ENCODE results near the gene CLSTN3. TPM values are rescaled to one million over a fixed set of nuclear protein-coding genes. Genes with fewer than 3 reads are reported as not detected.

The CLSTN3 gene
- total RNA-seq, 1 donor from 2014 or later, result 50.8 TPM

- Mint-ChIP-seq H3K4me1 (ENCODE audit: low read depth) (peaks cover 5% of the 10 kb centered on the region), H3K9me3 (no peaks in the 10 kb centered on the region), H3K36me3 (ENCODE audit: low read depth) (peaks cover 43% of the 10 kb centered on the region), H3K4me3 (no peak overlapping the region), H3K27ac (no peak overlapping the region), H3K27me3 (ENCODE audit: insufficient read depth) (no peaks in the 10 kb centered on the region)
- intact Hi-C loops (cut with micrococcal nuclease), result no loop called here
- no peak for DNase-seq (ENCODE audit: low spot score)
Observed at GRCh38 chr12:7146906-7147305, 16.7 kb downstream of the CLSTN3 start.

DNA sequence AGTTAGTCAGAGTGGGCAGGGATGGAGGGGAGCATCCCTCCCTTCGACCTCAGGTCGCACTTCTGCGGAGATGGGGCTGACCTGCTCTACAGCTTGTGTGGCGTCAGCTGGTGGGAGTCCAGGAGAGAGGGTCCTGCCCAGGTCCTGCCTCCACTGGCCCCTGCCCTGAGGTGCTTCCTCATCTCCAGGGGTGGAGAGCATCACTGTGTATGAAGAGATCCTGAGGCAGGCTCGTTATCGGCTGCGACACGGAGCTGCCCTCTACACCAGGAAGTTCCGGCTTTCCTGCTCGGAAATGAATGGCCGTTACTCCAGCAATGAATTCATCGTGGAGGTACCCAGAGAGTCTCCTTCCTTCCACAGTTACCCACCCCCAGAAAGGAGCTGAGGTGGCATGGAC, 20.2 kb downstream of the CLSTN3 start:
- no peaks in the 10 kb centered on the region for H3K9me3 Mint-ChIP-seq
- H3K36me3 Mint-ChIP-seq (ENCODE audit: low read depth), result peaks cover 41% of the 10 kb centered on the region
- no peak overlapping the region for H3K27ac Mint-ChIP-seq
- no peak for DNase-seq (ENCODE audit: low spot score)
- intact Hi-C loops (cut with micrococcal nuclease), result no loop called here
- no peaks in the 10 kb centered on the region for H3K27me3 Mint-ChIP-seq (ENCODE audit: insufficient read depth)
- no peak overlapping the region for H3K4me3 Mint-ChIP-seq
- H3K4me1 Mint-ChIP-seq (ENCODE audit: low read depth), result peaks cover 5% of the 10 kb centered on the region

DNA sequence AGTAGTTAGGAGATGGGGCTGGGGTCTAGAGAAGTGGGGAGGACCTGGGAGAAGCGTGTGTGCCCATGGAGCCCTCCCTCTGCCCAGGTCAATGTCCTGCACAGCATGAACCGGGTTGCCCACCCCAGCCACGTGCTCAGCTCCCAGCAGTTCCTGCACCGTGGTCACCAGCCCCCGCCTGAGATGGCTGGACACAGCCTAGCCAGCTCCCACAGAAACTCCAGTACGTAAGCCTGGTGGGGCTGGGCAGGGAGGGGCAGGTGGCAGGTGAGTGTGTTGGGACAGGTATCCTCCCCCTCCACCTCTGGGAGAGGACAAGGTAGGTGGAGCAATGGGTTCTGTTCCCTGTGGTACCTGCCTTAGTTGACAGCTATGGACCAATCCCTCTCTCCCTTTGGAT, 20.7 kb downstream of the CLSTN3 start:
- H3K9me3 Mint-ChIP-seq, result no peaks in the 10 kb centered on the region

DNA sequence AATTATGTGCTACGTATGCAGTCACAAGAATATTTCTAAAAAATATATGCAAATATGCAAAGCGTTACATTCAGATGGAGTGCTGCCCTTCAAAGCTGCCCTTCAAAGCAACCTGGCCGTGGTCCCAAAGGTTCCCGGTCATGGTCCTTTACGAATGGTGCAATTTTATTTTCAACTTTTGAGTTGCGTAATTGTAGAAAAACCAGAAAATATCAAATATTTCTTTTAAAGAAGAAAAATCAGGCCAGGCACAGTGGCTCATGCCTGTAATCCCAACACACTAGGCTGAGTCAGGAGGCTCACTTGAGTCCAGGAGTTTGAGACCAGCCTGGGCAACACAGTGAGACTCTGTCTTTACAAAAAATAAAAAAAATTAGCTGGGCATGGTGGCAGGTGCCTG, 21.4 kb downstream of the CLSTN3 start:
- no peak overlapping the region for H3K4me3 Mint-ChIP-seq
- no peak overlapping the region for H3K27ac Mint-ChIP-seq
- no peak for DNase-seq (ENCODE audit: low spot score)
- H3K9me3 Mint-ChIP-seq, result no peaks in the 10 kb centered on the region
- intact Hi-C loops (cut with micrococcal nuclease), result no loop called here
- peaks cover 34% of the 10 kb centered on the region for H3K36me3 Mint-ChIP-seq (ENCODE audit: low read depth)
- H3K27me3 Mint-ChIP-seq (ENCODE audit: insufficient read depth), result no peaks in the 10 kb centered on the region
- peaks cover 5% of the 10 kb centered on the region for H3K4me1 Mint-ChIP-seq (ENCODE audit: low read depth)

More for the DNA sequence above, 20.7 kb downstream of the CLSTN3 start:
- peaks cover 5% of the 10 kb centered on the region for H3K4me1 Mint-ChIP-seq (ENCODE audit: low read depth)
- H3K4me3 Mint-ChIP-seq, result no peak overlapping the region
- H3K36me3 Mint-ChIP-seq (ENCODE audit: low read depth), result peaks cover 38% of the 10 kb centered on the region
- no peaks in the 10 kb centered on the region for H3K27me3 Mint-ChIP-seq (ENCODE audit: insufficient read depth)
- intact Hi-C loops (cut with micrococcal nuclease), result no loop called here
- no peak overlapping the region for H3K27ac Mint-ChIP-seq
- DNase-seq (ENCODE audit: low spot score), result no peak

DNA sequence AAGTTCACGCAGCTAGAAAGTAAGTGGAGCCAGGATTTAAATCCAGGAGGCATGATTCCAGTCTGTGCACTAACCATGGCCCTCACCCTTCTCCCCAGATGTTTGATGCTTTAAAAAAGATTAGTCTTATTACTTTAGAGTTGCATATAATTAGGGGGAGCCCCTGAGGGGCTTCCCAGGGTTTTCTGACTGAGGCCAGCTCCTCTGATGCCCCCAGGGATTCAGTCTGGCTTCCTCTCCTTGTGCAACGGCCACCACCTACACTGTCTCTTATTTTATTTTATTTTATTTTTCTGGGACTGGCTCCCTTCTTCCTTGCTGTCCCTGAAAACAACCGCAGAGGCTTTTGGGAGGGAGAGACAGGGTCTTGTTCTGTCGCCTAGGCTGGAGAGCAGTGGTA, 22.6 kb downstream of the CLSTN3 start:
- intact Hi-C loops (cut with micrococcal nuclease), result no loop called here
- Mint-ChIP-seq H3K4me1 (ENCODE audit: low read depth) (peaks cover 5% of the 10 kb centered on the region), H3K9me3 (no peaks in the 10 kb centered on the region), H3K36me3 (ENCODE audit: low read depth) (peaks cover 32% of the 10 kb centered on the region), H3K27me3 (ENCODE audit: insufficient read depth) (no peaks in the 10 kb centered on the region), H3K4me3 (no peak overlapping the region), H3K27ac (no peak overlapping the region)
- no peak for DNase-seq (ENCODE audit: low spot score)

DNA sequence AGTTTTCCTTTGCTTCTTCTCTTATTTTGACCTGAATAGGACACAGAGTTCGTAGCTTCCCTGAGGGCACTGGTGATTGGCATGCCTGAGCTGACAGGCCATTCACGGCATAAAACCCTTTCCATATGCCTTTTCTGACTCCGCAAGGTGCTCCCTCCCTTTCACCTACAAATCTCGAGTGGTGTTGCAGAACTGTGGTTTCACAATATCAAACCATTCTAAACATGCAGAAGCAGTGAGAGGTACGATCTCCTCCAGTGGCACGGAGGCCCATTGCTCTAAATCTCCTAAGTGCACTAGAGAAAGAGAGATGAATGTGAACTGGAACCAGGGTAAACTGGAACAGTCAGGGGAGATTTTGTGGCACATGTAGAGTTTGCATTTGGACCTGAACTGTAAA, 23.9 kb downstream of the CLSTN3 start:
- no peaks in the 10 kb centered on the region for H3K9me3 Mint-ChIP-seq
- no peak overlapping the region for H3K27ac Mint-ChIP-seq
- DNase-seq (ENCODE audit: low spot score), result no peak
- intact Hi-C loops (cut with micrococcal nuclease), result no loop called here
- H3K27me3 Mint-ChIP-seq (ENCODE audit: insufficient read depth), result no peaks in the 10 kb centered on the region
- H3K4me3 Mint-ChIP-seq, result no peak overlapping the region
- H3K4me1 Mint-ChIP-seq (ENCODE audit: low read depth), result peaks cover 5% of the 10 kb centered on the region
- peaks cover 24% of the 10 kb centered on the region for H3K36me3 Mint-ChIP-seq (ENCODE audit: low read depth)

GRCh38 chr12:7154901-7155470, 24.8 kb downstream of the CLSTN3 start:
- Mint-ChIP-seq H3K9me3 (no peaks in the 10 kb centered on the region), H3K27ac (no peak overlapping the region), H3K27me3 (ENCODE audit: insufficient read depth) (no peaks in the 10 kb centered on the region), H3K4me3 (no peak overlapping the region), H3K36me3 (ENCODE audit: low read depth) (peaks cover 20% of the 10 kb centered on the region), H3K4me1 (ENCODE audit: low read depth) (peaks cover 1% of the 10 kb centered on the region)
- intact Hi-C loops (cut with micrococcal nuclease), result no loop called here
- no peak for DNase-seq (ENCODE audit: low spot score)

DNA sequence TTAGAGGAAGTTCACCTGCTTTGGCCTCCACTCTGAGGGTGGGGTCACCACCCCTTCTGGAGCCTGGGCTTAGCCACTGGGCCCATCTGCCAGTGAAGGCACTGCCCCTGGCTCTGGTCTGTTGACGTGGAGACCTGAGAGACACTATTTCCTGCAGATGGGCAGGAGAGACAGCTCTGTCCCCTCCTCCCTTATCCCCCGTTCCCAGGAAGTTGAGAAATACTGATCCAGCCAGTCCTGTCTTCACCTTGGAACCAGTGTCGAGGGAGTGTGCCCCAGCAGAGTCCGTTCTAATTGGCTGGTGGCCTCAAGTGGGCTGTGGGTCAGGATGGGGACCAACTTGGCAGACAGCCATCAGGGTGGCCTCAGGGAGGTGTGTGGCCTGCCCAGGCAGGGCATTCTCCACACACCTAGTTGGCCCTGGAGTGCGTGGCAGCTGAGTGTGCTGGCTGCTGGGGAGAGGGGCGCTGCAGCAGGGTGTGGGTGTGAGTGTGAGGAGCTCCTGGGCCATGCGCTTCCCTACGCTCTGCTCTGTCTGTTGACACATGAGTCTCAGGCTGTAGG, 25.4 kb downstream of the CLSTN3 start:
- Mint-ChIP-seq H3K27me3 (ENCODE audit: insufficient read depth) (no peaks in the 10 kb centered on the region), H3K27ac (no peak overlapping the region), H3K36me3 (ENCODE audit: low read depth) (peaks cover 18% of the 10 kb centered on the region), H3K9me3 (no peaks in the 10 kb centered on the region), H3K4me3 (no peak overlapping the region), H3K4me1 (ENCODE audit: low read depth) (no peaks in the 10 kb centered on the region)
- DNase-seq (ENCODE audit: low spot score), result no peak
- intact Hi-C loops (cut with micrococcal nuclease), result no loop called here

DNA sequence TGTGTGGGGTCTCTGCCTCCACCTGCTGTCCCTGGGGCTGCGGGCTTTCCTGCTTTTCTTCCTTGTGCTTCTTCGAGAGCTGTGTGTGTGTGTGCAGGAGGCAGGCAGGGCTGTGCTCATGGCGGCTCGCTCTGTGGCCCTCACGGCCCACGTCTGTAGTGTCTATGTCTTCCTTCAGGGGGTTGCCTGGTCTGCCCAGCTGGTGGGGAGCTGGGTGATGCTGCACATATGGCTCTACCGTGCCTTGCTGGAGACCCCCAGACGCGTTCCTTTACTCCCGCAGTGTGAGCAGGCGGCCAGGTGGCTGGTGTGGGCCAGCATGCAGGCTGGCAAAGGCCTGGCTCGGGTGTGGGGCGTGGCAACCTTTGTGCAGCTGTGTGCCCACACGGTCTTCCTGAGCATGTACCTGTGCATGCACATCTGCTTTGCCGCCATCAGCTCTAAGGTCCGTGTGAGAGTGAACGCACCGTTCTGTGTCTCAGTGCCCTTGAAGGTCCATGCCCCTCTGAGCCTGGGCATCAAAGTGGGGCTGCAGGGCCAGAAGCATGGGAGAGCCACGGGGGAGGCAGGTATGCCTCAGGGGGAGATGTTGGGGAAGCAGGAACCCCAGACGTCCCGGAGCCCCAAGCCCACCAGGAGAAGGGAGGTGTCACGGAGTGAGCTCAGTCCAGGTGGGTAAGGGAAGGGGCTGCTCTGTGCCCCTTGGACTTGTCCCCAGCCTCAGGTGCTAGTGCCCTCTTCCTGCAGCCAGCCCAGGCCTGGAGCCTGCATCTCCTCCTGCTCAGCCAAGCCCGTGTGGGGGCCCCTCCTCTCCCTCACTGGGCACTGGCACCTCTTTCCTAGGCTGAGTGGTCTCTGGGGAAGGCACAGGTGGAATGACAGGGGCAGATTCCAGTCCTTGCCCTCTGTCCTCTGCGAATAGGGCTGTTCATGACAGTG, 26.4 kb downstream of the CLSTN3 start:
- no peak for DNase-seq (ENCODE audit: low spot score)
- intact Hi-C loops (cut with micrococcal nuclease), result no loop called here
- Mint-ChIP-seq H3K9me3 (no peaks in the 10 kb centered on the region), H3K27ac (no peak overlapping the region), H3K4me1 (ENCODE audit: low read depth) (no peaks in the 10 kb centered on the region), H3K4me3 (no peak overlapping the region), H3K27me3 (ENCODE audit: insufficient read depth) (no peaks in the 10 kb centered on the region), H3K36me3 (ENCODE audit: low read depth) (peaks cover 15% of the 10 kb centered on the region)

DNA sequence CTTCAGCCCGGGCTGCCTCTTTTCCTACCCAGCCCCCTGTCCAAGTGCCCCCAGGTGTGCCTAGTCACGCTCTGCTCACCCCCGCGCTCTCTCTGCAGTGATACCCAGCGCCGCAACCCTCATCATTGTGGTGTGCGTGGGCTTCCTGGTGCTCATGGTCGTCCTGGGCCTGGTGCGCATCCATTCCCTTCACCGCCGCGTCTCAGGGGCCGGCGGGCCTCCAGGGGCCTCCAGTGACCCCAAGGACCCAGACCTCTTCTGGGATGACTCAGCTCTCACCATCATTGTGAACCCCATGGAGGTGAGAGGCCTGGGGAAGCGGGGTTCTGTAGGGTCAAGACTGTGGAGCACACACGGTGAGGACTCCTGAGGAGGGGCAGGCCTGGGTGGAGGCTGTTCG, 27.2 kb downstream of the CLSTN3 start:
- H3K9me3 Mint-ChIP-seq, result no peaks in the 10 kb centered on the region
- no peak overlapping the region for H3K27ac Mint-ChIP-seq
- H3K4me1 Mint-ChIP-seq (ENCODE audit: low read depth), result no peaks in the 10 kb centered on the region
- H3K27me3 Mint-ChIP-seq (ENCODE audit: insufficient read depth), result peaks cover 5% of the 10 kb centered on the region
- intact Hi-C loops (cut with micrococcal nuclease), result no loop called here
- peaks cover 15% of the 10 kb centered on the region for H3K36me3 Mint-ChIP-seq (ENCODE audit: low read depth)
- H3K4me3 Mint-ChIP-seq, result no peak overlapping the region
- DNase-seq (ENCODE audit: low spot score), result no peak

DNA sequence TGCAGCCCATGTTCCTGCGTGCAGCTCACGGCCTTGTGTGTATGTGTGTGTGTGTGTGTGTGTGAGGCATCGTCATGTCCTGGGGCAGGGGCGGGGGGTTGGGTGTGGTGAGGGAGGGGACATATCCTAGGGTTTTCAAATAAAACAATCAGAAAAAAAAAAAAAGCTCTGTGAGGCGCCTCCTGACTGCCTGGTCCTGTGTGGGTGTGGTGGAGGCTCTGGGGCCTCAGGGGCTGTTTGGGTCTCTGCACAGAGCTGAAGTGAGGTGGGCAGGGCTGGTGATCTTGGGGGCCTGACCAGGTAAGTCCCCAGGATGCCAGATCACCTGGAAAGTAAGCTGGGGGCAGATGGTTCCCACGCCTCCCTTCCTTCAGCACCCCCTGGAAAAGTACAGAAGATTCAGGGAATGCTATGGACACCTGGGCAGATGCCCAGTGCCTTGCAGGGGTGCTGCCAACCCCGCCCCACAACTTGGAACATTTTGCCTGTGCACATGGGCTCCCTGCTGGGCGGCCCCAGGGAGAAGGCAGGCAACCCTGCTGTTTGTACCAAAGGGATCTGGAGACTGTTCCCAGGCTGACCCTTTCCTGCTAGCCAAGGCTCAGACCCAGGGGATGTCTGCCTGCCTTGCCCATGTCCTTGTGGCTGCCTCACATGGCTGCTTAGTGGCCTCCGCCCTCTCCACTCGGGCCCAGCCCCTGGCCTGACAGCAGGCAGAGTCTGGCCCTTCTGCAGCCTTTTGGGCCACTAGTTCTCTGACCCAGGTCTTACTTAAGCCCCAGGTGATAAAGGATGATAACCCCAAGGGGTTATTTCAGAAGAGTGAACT, 28.8 kb downstream of the CLSTN3 start:
- H3K4me3 Mint-ChIP-seq, result no peak overlapping the region
- H3K9me3 Mint-ChIP-seq, result no peaks in the 10 kb centered on the region
- H3K27ac Mint-ChIP-seq, result no peak overlapping the region
- intact Hi-C loops (cut with micrococcal nuclease), result no loop called here
- DNase-seq (ENCODE audit: low spot score), result no peak
- peaks cover 14% of the 10 kb centered on the region for H3K36me3 Mint-ChIP-seq (ENCODE audit: low read depth)
- peaks cover 9% of the 10 kb centered on the region for H3K27me3 Mint-ChIP-seq (ENCODE audit: insufficient read depth)
- no peaks in the 10 kb centered on the region for H3K4me1 Mint-ChIP-seq (ENCODE audit: low read depth)

- Mint-ChIP-seq H3K9me3 (peaks cover 3% of the 10 kb centered on the region), H3K4me1 (ENCODE audit: low read depth) (no peaks in the 10 kb centered on the region), H3K27me3 (ENCODE audit: insufficient read depth) (peaks cover 9% of the 10 kb centered on the region), H3K36me3 (ENCODE audit: low read depth) (peaks cover 8% of the 10 kb centered on the region), H3K27ac (peak overlapping the region; percentile 62), H3K4me3 (no peak overlapping the region)
- intact Hi-C loops (cut with micrococcal nuclease), result no loop called here
- DNase-seq (ENCODE audit: low spot score), result no peak
Observed at GRCh38 chr12:7160183-7160582, 30.0 kb downstream of the CLSTN3 start.

Measured in activated T-helper 1 cell treated with anti-CD3 and anti-CD28 coated beads, Interleukin-12 subunit alpha, Interleukin-12 subunit beta, Interleukin-2, Interleukin-4 antibody, amounts not matched to agents 30 ng/mL and 10 ng/mL and 1 ng/mL, durations not matched to agents 14 hours and 24 hours and 36 hours (primary cell).